ENCODE measurements around the gene DDX10.

GRCh38 chr11:108666373-108666772, 1.5 kb downstream of the DDX10 start:
- TF ChIP-seq CTCF (IDR thresholded peaks at IDR 0.05) (no peak), POLR2A (IDR thresholded peaks at IDR 0.05) (no peak)

Data from esophagus squamous epithelium (tissue), 4 donors.